GM18508 (cell line): ENCODE results near the gene SPATA32.

Experiments
- ATAC-seq: cut with Tn5 transposase; IDR thresholded peaks from one replicate; pipeline ENCODE4 v1.9.1; 2021; ENCODE audit warnings: moderate number of reproducible peaks; ENCODE audit not compliant: insufficient read depth, unreplicated experiment

Gene SPATA32

DNA sequence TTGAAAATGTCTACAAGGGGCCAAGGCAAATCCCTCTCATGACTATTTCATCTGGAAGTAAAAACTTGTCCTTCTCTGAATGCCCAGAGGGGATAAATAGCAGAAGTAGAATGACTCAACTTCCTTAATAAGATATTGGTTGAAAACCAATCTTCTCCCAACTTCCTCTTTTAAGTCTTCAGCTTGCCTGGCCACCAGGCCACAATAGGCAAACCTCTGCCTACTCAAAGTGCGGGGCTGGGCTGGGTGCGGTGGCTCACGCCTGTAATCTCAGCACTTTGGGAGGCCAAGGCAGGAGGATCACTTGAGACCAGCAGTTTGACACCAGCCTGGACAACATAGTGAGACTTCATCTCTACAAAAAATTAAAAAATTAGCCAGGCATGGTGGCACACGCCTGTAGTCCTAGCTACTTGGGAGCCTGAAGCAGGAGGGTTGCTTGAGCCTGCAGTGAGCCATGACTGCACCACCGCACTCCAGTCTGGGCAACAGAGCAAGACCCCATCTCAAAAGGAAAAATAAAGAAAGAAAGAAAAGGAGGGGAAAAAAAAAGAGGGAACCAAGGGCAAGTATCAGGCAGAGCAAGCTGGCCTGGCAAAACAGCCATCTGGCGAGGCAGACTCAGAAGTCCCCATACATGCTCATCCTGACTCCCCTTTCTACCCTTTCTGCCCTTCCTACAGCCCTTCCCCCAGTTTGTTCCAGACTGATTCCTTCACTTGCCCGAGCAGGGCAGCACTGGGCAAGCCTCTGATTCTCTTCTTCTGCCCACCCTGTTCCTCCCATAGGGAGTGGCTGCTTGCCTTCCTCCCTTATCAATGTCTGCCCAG lies 34.3 kb upstream of the SPATA32 start:
- no peak for ATAC-seq

DNA sequence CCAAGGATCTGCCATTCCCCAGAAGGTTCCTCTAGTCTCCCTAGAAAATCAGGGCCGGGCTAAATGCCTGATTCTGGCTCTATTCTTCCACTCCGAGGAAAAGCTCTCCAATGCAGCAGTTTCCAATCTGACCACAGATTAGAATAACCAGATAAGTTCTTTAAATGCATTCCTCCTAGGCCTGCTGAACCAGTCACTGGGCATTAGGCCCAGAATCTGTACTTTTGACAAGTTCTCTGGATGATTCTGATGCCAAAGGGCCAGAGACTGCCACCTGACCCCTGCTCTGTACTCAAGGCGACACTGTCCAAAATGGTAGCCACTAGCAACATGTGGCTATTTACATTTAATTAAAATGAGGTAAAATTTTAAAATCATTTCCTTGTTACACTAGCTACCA lies 32.6 kb upstream of the SPATA32 start:
- no peak for ATAC-seq

DNA sequence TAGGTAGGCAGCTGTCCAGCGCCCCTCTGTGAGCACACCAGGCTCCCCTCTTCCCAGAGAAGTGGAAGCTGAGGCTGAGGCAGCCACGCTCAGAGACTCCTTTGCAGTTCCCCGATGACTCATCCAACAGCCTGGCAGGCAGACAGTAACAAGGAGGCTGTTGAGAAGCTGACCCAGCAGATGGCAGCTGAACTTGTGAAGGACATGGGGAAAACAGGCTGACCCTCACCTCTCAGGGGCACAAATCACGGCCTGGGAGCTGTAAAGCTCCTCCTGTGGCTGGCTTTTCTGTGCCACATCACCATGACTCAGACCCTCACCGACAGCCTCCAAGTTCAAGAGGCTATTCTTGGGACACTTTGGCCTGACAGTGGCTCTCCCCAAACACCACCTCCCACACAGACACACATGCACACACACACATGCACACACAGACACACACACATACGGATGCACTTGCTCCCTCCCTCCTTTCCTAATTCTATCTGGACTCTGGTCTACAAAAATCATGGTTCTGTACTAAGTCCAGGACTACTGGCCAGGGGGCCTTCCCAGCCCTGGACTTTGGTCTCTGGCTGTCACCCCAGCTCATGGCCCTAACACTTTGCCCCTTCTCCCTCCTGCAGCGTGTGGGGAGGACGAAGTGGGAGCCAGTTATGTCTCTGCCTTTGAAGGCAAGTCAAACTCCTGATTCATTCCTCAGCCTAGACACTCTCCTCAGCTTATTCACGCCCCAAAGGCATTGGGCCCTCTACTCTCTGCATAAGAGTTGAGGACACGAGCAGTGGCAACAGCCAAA lies 31.7 kb upstream of the SPATA32 start:
- ATAC-seq = no peak

DNA sequence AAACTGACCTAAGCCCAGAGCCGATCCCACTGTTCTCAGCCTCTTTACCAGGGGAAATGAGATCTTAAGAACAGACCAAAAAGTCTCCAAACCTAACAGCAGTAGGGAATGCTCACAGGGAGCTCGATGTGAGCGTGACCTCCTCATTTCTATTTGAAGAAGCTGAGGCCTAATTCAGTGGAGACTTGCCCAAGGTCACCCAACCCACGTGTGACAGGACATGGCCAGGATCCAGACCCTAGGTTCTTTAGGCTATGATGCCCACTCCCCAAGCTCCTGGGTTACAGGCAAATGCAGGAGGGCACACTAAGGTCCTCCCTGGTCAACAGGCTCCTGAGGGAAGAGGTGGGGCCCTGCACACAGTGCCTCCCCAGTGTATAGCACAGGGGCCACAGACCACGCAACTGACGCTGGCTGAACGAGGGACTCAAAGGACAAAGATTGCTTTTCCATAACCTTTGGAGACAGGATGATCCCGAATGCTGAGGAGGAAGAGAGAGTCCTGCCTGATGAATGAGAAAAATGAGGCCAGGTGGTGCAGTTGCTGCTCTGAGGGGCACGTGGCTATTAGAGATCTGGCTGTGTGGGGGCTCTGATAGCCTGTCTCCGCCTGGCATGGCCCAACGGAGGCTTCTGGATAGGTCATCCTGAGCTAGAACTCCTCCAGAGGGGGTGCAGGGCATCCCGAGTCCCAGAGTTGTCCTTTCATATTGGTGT lies 31.0 kb upstream of the SPATA32 start:
- ATAC-seq = no peak

DNA sequence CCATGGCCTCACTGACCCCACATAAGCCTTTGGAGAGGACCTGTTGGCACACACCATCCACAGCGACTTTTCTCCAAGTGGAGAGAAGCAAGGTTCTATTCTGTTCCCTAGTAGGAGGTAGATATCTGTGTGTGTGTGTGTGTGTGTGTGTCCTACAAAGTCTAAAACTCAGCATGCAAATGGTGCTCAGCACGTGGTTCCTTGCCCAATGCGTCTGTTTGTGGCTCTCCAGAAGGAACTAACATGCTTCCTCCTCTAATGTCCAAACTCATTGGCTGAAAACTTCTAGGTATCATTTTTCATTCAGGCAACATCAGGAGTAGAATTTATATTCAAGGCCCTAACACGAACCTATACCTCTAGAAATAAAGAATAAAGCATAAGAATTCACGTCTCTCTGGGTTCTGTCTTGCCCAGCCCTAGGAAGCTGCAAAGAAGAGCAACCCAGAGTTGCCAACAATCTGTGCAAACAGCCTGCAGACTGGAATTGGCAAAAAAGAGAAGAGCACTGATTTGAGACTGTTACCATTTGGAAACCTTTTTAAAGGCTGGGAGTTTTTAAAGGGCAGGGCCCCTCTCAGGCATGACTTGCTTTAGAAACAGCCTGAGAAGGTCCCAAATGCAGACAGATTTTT lies 29.4 kb upstream of the SPATA32 start:
- ATAC-seq = no peak

DNA sequence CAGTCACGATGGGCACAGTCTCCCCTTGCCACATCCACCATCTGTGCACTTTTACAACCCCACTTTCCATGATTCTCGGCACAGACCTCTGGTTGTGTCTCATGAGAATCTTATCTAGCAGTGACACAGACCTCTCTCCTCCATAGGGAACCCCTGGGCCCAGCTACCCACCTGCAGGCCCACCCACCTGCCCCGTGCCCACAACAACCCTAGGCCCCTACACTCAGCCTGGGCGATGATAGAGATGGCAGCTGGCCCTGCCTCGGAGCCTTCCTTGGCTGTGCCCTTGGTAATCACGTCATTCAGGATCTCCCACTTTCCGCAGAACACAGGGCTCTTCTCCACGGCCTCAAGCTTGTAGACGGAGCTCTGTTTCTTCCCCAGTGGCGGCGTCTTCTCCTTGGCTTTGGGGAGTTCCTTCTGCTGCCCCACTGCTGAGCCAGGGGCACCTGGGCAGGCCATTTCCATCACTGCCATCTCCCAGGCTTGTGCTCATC lies 28.4 kb upstream of the SPATA32 start:
- no peak for ATAC-seq

DNA sequence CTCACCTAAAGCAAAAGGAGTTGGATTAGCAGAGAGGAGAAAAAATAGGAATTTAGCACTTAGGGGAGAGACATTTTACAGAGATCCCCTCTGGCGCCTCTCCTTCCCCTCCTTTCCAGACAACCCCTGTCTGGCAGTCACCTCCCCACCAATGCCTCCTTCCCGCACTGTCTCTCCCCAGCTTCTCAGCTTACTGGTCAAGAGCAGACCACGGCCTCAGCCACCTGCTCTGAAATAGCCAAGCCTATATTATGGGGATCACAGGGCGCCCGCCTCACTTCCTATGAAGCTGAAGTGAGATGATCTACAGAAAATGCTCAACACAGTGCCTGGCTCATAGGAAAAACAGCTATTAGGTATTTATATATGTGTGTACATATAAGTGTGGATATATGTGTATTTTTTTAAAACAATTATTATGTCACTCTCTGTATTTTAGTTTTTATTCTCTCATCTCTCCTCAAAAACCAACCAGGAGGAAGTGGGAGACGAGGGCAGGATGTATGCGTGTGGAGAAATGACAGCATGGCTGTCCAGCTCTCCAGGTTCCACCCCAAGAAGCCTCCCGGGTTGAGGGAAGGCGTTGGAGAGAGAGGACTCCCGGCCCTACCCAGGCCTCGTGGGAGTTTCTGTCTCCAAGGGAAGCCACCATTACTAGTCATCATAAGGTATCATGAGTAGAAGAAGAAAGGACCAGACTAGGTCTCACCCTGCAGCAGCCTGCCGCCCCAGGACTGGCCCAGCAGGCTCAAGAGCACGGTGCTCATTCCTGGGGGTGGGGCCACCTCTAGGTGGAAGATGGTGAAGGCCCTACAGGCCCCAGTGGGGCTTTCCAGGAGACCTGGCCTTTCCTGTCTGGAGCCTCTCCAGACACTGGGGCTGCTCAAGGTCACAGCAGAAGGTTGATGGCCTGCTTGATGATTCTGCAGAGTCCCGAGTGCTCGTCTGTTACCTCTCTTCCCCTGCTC lies 27.7 kb upstream of the SPATA32 start:
- ATAC-seq = no peak

DNA sequence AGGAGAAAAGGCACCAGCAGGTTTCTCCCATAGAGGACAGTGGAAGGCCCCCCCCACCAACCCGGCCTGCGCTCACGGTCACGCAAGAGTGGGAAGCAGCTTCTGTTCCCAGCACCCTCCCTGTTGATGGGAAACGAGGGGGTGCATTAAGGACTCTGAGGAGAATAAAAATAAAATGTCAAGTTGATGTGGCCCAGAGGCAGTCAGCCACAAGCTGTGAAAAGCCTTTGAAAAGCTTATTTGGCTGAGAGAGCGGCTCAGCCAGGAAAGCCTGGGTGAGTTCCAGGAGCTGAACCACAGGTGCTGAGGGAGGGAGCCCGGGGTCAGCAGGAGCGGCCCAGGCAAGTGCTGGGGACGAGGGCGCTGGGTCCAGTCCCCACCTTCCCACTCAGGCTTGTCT lies 26.9 kb upstream of the SPATA32 start:
- no peak for ATAC-seq

DNA sequence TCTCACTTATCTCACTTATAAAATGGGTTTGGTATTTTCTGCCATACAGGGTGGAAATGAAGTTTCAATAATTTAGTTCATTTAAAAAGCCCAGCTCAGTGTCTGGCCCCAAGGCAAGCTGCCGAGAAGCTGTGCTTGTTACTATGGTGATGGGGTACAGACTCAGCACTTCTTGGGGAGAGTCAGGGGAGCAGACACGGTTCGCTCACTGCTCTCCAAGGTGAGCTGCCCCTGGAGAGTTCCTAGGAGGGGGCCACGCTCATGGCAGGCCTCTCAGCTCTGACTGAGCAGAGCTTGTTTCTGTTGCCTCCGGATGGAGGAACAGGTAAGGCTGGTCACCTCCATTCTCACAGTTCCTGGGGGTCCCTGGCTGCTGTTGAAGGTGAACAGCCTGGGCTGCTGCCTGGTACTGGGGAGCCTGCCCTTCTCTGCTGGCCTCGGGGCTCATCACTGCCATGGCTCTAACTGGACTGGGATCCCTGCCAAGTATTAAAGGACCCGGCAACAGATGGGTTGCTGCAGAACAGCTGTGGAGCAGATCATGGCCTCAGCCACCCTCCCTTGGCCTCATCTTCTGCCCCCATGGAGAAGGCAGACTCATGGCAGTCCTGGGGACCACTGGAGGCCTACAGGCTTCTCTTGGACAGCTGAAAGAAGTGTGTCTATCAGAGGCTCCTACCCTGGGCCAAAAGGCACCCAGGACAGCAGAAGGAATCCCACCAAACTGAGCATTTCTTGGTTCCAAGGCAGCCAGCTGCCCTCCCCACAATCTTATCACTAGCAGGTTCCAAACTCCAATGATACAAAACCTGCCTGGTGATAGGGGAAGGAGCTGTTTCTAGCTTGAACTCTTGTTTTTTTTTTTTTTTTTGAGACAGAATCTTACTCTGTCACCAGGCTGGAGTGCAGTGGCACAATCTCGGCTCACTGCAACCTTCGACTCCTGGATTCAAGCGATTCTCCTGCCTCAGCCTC lies 25.9 kb upstream of the SPATA32 start:
- no peak for ATAC-seq

DNA sequence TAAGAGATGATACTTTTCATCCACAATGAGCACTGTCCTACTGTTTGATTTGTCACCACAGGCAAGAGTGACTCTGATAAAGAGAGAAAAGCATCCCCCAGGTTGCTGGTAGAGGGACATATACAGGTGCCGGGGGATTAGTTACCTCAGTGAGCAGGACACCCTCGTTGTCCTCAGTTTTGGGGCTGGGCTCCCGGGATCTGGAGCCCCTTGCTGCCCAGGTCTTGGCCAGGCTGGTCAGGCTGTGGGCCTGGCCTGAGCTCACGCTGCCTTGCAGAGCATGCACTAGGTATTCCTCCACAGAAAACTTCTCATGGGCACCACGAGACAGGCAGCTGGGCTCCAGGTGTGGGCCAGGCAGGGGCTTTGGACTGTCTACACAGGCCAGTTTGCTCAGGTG lies 24.4 kb upstream of the SPATA32 start:
- no peak for ATAC-seq

DNA sequence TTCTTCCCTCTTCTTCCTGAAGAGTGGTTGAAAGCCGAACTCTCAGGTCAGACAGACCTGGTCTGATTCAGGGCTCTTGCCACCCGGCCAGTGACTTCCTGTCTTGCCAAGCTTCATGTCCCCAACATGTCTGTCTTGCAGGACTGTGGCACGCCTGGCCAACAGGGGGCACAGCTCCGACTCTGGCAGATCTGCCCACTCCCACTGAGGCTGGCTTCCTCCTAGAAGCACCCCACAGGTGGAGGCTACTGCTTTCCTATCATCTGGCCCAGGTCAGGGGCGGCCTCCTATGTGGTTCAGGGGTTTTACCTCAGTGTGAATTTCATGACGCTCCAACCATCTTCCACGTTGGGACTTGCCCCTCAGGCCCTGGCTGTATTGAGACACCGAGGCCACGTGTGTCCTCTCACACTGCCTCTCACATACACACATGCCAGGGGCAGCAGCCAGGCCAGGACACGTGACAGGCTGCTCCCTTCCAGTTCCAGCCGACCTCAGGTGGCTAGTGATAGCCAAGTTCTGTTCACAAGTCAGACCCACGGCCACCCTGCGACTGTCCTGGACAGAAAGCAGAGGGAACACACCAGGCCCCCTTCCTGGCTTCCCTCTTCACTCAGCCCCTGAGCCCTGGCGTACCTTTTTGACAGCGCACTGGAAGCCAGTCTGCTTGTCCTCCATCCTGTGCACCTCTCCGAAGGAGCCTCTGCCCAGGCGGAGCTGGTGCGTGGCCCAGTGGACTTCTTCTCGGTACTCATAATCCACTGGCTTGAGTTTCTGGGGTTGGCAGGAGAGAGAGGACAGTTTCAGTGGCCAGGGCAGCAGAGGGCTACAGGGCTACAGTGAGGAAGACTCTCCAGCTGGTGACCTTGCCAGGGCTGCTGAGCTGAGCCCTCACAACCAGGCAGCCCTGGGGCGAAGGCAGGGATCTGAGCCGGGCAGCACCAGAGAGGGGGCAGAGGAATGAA lies 22.6 kb upstream of the SPATA32 start:
- ATAC-seq = no peak

DNA sequence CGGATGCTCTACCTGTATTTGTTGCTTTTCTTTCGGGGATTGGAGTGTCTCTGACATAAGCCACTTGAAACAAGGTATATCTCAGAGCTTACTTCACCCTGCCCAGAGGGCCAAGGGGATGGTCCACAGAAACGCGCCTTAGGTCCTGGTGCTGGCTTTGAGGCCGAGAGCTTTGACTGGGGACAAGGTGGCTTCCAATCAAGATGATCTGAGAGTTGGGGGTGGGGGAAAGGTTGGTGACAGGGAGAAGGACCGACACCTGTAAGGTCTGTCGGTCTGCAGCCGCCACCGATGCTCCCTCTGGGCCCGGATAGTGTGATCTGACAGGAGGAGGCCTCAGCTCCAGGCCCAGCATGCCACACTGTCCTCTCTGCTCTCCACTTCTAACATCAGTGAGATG lies 21.8 kb upstream of the SPATA32 start:
- no peak for ATAC-seq

DNA sequence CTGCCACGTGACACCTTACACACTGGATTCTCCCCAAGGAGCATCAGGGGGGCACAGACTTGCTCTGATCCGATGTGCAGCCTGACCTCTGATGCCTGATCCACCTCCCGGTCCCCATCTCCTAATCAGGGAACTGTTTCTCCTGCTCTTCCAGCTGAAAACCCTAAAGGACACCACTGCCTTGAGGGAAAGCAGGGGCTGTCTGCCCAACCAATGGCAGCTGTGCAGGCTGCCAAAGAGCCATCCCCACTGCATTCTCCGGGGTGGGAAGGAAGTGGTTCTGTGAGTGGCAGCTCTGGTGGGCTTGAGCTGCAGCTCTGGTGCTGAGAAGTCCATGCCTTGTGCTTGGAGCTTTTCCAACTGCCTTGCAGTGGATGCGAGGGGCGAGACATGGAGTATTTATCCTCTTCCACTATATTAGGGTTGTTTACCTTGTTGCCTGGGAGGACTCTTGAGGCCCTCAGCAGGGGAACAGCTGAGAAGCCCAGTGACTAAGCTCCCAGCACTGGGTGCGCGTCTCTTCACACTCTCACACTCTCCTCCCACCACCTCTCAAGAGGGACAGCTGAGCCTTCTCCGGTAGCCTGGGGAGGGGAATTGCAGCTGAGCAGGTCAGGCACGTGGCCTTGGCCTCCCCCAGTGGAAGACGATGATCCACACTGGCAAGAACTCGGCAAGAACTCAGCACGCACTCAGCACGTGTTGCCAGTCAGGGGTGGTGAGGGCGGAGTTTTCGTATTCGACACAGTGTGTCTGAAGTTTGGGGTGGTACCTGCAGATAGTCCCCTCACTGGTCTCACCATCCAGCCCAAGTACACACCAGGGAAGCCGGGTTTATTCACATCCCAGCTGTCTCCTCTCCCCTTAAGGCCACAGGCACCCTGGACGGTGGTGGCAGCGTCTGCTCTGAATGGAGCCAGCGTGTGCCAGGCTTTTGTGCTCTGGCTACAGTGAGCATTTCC lies 21.1 kb upstream of the SPATA32 start:
- no peak for ATAC-seq

DNA sequence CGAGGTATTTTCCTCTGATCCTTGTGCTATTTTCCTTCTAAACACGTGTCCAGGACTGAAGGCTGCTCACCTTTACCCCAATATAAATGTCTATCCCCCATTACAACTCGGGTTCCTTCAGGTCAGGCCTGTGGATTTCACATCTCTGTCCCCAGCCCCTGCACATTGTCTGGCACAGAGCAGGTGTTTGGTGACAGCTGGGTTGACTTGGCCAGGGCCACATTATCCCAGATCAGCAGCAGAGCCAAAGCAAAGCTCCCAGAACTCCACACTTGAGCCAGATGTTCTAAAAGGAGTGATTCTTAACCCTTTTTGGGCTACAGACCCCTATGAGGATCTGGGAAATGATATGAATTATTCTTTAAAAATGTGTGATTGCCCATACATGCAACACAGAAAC lies 18.0 kb upstream of the SPATA32 start:
- ATAC-seq = no peak

DNA sequence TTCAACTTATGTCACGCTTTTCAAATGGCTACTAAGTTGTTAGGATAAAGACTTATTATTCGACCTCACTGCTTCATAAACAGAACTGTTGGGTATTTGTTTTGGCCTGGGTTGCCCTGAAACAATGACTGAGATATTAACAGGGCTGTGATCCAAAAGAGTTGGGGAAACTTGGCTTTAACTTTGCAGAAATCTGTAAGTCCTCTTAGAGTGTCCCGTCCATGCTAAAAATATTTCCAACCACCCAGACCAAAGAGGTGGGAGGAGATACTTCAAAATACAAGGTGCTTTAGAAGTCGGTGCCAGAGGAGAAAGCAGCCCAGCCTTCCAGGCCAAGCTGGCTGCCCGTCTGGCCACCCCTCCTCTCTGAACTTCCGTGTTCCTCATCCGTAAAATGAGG lies 16.1 kb upstream of the SPATA32 start:
- ATAC-seq = no peak
